ENCODE results near the gene XYLT1. TPM values are rescaled to one million over a fixed set of nuclear protein-coding genes. Genes with fewer than 3 reads are reported as not detected.

XYLT1 gene
- total RNA-seq, 1 experiment from 2014 or later, result not detected

DNA sequence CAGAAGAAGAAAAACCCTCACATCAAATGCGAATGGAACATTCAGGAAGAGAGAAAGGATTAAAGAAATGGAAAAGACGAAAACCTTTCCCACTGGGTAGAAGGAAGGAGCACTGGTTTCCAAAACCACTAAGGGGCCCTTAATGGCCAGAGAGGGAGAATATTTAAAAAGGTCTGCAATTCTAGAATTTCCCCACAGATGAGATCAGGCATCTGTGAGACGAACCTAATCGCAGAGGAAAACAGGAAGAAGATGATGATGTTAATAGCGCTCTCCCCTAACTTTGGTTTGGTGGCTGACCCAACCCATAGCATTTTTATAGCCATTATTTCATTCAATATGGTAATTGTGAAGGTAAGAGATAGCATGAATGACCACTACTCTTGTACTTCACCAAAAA, 32.8 kb downstream of the XYLT1 start:
- Histone ChIP-seq H3K79me2 (ENCODE audit: low read length) (no peaks in the 10 kb centered on the region), H4K20me1 (ENCODE audit: low read length) (no peaks in the 10 kb centered on the region), H2AFZ (ENCODE audit: low read length) (no peak overlapping the region), H3K9ac (ENCODE audit: low read length) (no peak overlapping the region), H3K4me1 (ENCODE audit: insufficient read depth, low read length) (no peaks in the 10 kb centered on the region), H3K9me2 (replicated peaks; ENCODE audit: low read length) (no peaks in the 10 kb centered on the region), H3K9me3 (ENCODE audit: low read length) (no peaks in the 10 kb centered on the region), H3K27me3 (ENCODE audit: low read length) (no peaks in the 10 kb centered on the region), H3K4me3 (ENCODE audit: low read length) (no peak overlapping the region), H3K4me2 (ENCODE audit: low read length) (no peak overlapping the region), H3K27ac (ENCODE audit: low read length) (no peak overlapping the region), H3F3A (ENCODE audit: low read length, unreplicated experiment) (no peaks in the 10 kb centered on the region), H3K36me3 (ENCODE audit: low read depth, low read length) (no peaks in the 10 kb centered on the region)
- ChIA-PET CTCF (no interaction called here), POLR2A (ENCODE audit: unreplicated experiment) (no interaction called here)
- intact Hi-C loops (cut with micrococcal nuclease), result no loop called here
- DNase-seq (no peak), ATAC-seq (no peak)
- TF ChIP-seq CTCF (conservative IDR thresholded peaks at IDR 0.05; ENCODE audit: low read depth, low read length) (no peak), EZH2 (IDR thresholded peaks at IDR 0.05; ENCODE audit: low read length, unreplicated experiment) (no peak), EZH2phosphoT487 (IDR thresholded peaks at IDR 0.05; ENCODE audit: borderline replicate concordance, low read length) (no peak)
- no TSS peak for BruUV-seq (replicated peaks)

DNA sequence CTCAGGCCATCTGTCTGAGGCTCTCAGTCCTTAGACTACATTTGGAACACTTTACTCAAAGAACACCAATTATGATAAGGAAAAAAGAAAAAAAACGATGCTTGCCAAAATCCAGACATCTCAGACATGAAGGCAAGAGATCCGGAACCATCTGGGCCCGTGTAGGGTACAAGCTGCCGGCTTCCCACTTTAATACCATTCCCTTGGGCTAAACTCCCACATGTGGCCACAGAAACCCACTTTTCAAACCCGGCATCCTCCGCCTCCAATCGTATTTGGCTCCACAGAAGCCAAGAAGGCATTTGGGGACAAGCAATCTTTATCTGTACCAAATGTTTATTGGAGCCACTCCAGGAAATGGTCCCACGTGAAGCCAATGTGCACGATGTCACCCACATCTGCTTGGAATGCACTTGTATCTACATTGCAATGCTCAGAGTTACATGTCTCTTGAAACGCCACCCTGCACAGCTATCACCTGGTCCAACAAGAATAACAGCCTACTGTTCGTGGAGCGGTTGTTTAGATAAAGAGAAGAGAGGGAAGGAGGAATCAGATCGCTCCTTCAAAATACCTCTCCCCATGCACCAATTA, 33.5 kb downstream of the XYLT1 start:
- TF ChIP-seq EZH2 (IDR thresholded peaks at IDR 0.05; ENCODE audit: low read length, unreplicated experiment) (no peak), EZH2phosphoT487 (IDR thresholded peaks at IDR 0.05; ENCODE audit: borderline replicate concordance, low read length) (no peak), CTCF (conservative IDR thresholded peaks at IDR 0.05; ENCODE audit: low read depth, low read length) (no peak)
- BruUV-seq (replicated peaks), result no TSS peak
- H3K36me3 ChIP-seq (ENCODE audit: low read depth, low read length), result no peaks in the 10 kb centered on the region
- CTCF ChIA-PET, result no interaction called here
- DNase-seq (no peak), ATAC-seq (no peak)
- POLR2A ChIA-PET (ENCODE audit: unreplicated experiment), result no interaction called here
- H3K4me1 ChIP-seq (ENCODE audit: insufficient read depth, low read length), result no peaks in the 10 kb centered on the region
- no peak overlapping the region for H3K4me3 ChIP-seq (ENCODE audit: low read length)
- no peaks in the 10 kb centered on the region for H3K27me3 ChIP-seq (ENCODE audit: low read length)
- intact Hi-C loops (cut with micrococcal nuclease), result no loop called here
- no peaks in the 10 kb centered on the region for H4K20me1 ChIP-seq (ENCODE audit: low read length)
- no peak overlapping the region for H2AFZ ChIP-seq (ENCODE audit: low read length)
- H3K9me3 ChIP-seq (ENCODE audit: low read length), result no peaks in the 10 kb centered on the region
- H3K27ac ChIP-seq (ENCODE audit: low read length), result no peak overlapping the region
- no peaks in the 10 kb centered on the region for H3F3A ChIP-seq (ENCODE audit: low read length, unreplicated experiment)
- no peak overlapping the region for H3K9ac ChIP-seq (ENCODE audit: low read length)
- no peaks in the 10 kb centered on the region for H3K9me2 ChIP-seq (replicated peaks; ENCODE audit: low read length)
- H3K79me2 ChIP-seq (ENCODE audit: low read length), result no peaks in the 10 kb centered on the region
- H3K4me2 ChIP-seq (ENCODE audit: low read length), result no peak overlapping the region

GRCh38 chr16:17435318-17435717, 35.4 kb downstream of the XYLT1 start:
- Histone ChIP-seq H3K9ac (ENCODE audit: low read length) (no peak overlapping the region), H4K20me1 (ENCODE audit: low read length) (no peaks in the 10 kb centered on the region), H3K4me2 (ENCODE audit: low read length) (no peak overlapping the region), H3K4me1 (ENCODE audit: insufficient read depth, low read length) (no peaks in the 10 kb centered on the region), H3K36me3 (ENCODE audit: low read depth, low read length) (no peaks in the 10 kb centered on the region), H3K9me2 (replicated peaks; ENCODE audit: low read length) (no peaks in the 10 kb centered on the region), H2AFZ (ENCODE audit: low read length) (no peak overlapping the region), H3K4me3 (ENCODE audit: low read length) (no peak overlapping the region), H3K9me3 (ENCODE audit: low read length) (no peaks in the 10 kb centered on the region), H3K27ac (ENCODE audit: low read length) (no peak overlapping the region), H3K79me2 (ENCODE audit: low read length) (no peaks in the 10 kb centered on the region), H3F3A (ENCODE audit: low read length, unreplicated experiment) (no peaks in the 10 kb centered on the region), H3K27me3 (ENCODE audit: low read length) (no peaks in the 10 kb centered on the region)
- TF ChIP-seq EZH2phosphoT487 (IDR thresholded peaks at IDR 0.05; ENCODE audit: borderline replicate concordance, low read length), result no peak
- TF ChIP-seq CTCF (conservative IDR thresholded peaks at IDR 0.05; ENCODE audit: low read depth, low read length), result no peak
- no peak for TF ChIP-seq EZH2 (IDR thresholded peaks at IDR 0.05; ENCODE audit: low read length, unreplicated experiment)
- intact Hi-C loops (cut with micrococcal nuclease), result no loop called here
- ATAC-seq (no peak), DNase-seq (no peak)
- no TSS peak for BruUV-seq (replicated peaks)
- ChIA-PET CTCF (no interaction called here), POLR2A (ENCODE audit: unreplicated experiment) (no interaction called here)
